Inflammatory macrophage treated with lipopolysaccharide for 1 hour (primary cell): Measurements from ENCODE around the gene LPAR1.

ENCODE experiments used
- DNase-seq, 2 donors: peaks; one replicate each; pipeline ENCODE4 v3.0.0-alpha.2; 2020 to 2022

LPAR1 gene

GRCh38 chr9:110999379-110999778, 38.9 kb downstream of the LPAR1 start:
- DNase-seq = no peak

- DNase-seq = no peak
Measured at GRCh38 chr9:110997847-110998246, 40.4 kb downstream of the LPAR1 start.

- no peak for DNase-seq
Measured at GRCh38 chr9:110996436-110997220, 41.6 kb downstream of the LPAR1 start.

GRCh38 chr9:110995420-110996340, 42.6 kb downstream of the LPAR1 start:
- peak; percentile 53 to 65 for DNase-seq

GRCh38 chr9:110994771-110995241, 43.5 kb downstream of the LPAR1 start:
- DNase-seq = peak; percentile 16 to 51

- no peak for DNase-seq
Measured at GRCh38 chr9:110990481-110990880, 47.8 kb downstream of the LPAR1 start.

GRCh38 chr9:110986529-110986928, 51.7 kb downstream of the LPAR1 start:
- peak; percentile 29 to 35 for DNase-seq

GRCh38 chr9:110984890-110985437, 53.3 kb downstream of the LPAR1 start:
- DNase-seq = no peak

GRCh38 chr9:110980261-110980660, 58.0 kb downstream of the LPAR1 start:
- no peak for DNase-seq

- DNase-seq = no peak
Measured at GRCh38 chr9:110979636-110980035, 58.6 kb downstream of the LPAR1 start.

- no peak for DNase-seq
Measured at GRCh38 chr9:110978516-110978915, 59.8 kb downstream of the LPAR1 start.

GRCh38 chr9:110977259-110977709, 61.0 kb downstream of the LPAR1 start:
- no peak for DNase-seq

GRCh38 chr9:110975969-110976368, 62.3 kb downstream of the LPAR1 start:
- DNase-seq = peak; percentile 61 to 65

- no peak for DNase-seq
Measured at GRCh38 chr9:110975278-110975677, 63.0 kb downstream of the LPAR1 start.

GRCh38 chr9:110971705-110972104, 66.6 kb downstream of the LPAR1 start:
- DNase-seq = no peak

- no peak for DNase-seq
Measured at GRCh38 chr9:110971234-110971633, 67.0 kb downstream of the LPAR1 start.

GRCh38 chr9:110969971-110970386, 68.3 kb downstream of the LPAR1 start:
- no peak for DNase-seq

- no peak for DNase-seq
Measured at GRCh38 chr9:110968096-110968495, 70.2 kb downstream of the LPAR1 start.

- no peak for DNase-seq
Measured at GRCh38 chr9:110967196-110967595, 71.1 kb downstream of the LPAR1 start.

GRCh38 chr9:110960288-110960687, 78.0 kb downstream of the LPAR1 start:
- DNase-seq = no peak

- DNase-seq = no peak
Measured at GRCh38 chr9:110958847-110959246, 79.4 kb downstream of the LPAR1 start.

- DNase-seq = peak in 1 of 2 donors; percentile 43
Measured at GRCh38 chr9:110954822-110955291, 83.4 kb downstream of the LPAR1 start.

GRCh38 chr9:110952540-110952859, 85.8 kb downstream of the LPAR1 start:
- DNase-seq = no peak
